GM19452 (cell line): ENCODE measurements around the gene SERPINB5.

Experiments used
- ATAC-seq: cut with Tn5 transposase; IDR thresholded peaks from one replicate; pipeline ENCODE4 v1.9.1; 2021; ENCODE audit not compliant: unreplicated experiment

SERPINB5 gene

GRCh38 chr18:63468575-63468974 is 8.2 kb upstream of the SERPINB5 start:
- ATAC-seq, result no peak

- no peak for ATAC-seq
These were observed 6.0 kb upstream of the SERPINB5 start for GRCh38 chr18:63470751-63471150.

GRCh38 chr18:63472380-63472779 is 4.4 kb upstream of the SERPINB5 start:
- no peak for ATAC-seq

GRCh38 chr18:63477200-63477599 is 442 bp downstream of the SERPINB5 start:
- no peak for ATAC-seq

- no peak for ATAC-seq
These were observed 1.2 kb downstream of the SERPINB5 start for GRCh38 chr18:63477968-63478367.

GRCh38 chr18:63479826-63480225 is 3.1 kb downstream of the SERPINB5 start:
- ATAC-seq, result no peak

GRCh38 chr18:63480476-63480875 is 3.7 kb downstream of the SERPINB5 start:
- no peak for ATAC-seq

GRCh38 chr18:63480915-63481314 is 4.2 kb downstream of the SERPINB5 start:
- no peak for ATAC-seq

GRCh38 chr18:63487676-63488075 is 10.9 kb downstream of the SERPINB5 start:
- no peak for ATAC-seq

- no peak for ATAC-seq
These were observed 11.4 kb downstream of the SERPINB5 start for GRCh38 chr18:63488160-63488559.

- ATAC-seq, result no peak
These were observed 16.1 kb downstream of the SERPINB5 start for GRCh38 chr18:63492851-63493250.

- no peak for ATAC-seq
These were observed 18.9 kb downstream of the SERPINB5 start for GRCh38 chr18:63495675-63496074.

- ATAC-seq, result no peak
These were observed 29.0 kb downstream of the SERPINB5 start for GRCh38 chr18:63505566-63506335.

- no peak for ATAC-seq
These were observed 29.5 kb downstream of the SERPINB5 start for GRCh38 chr18:63506336-63506646.

GRCh38 chr18:63508596-63508995 is 31.8 kb downstream of the SERPINB5 start:
- no peak for ATAC-seq

- no peak for ATAC-seq
These were observed 34.5 kb downstream of the SERPINB5 start for GRCh38 chr18:63511285-63511684.

GRCh38 chr18:63514326-63514725 is 37.6 kb downstream of the SERPINB5 start:
- no peak for ATAC-seq

GRCh38 chr18:63514888-63515678 is 38.3 kb downstream of the SERPINB5 start:
- no peak for ATAC-seq

- no peak for ATAC-seq
These were observed 39.0 kb downstream of the SERPINB5 start for GRCh38 chr18:63515801-63516200.

- peak; percentile 95 for ATAC-seq
These were observed 41.6 kb downstream of the SERPINB5 start for GRCh38 chr18:63518178-63519012.

- no peak for ATAC-seq
These were observed 43.4 kb downstream of the SERPINB5 start for GRCh38 chr18:63520053-63520685.
